HEK293 (cell line): ENCODE data around the gene MRPL20.

Experiments used
- CTCF ChIA-PET: fragments of 350-600 bp; formaldehyde crosslinking; extraction: SDS; loops from one replicate; lab custom pipeline; 2021; ENCODE audit warnings: antibody characterized with exemption; lab: Yijun Ruan, JAX
- POLR2A ChIA-PET: fragments of 300-600 bp; formaldehyde crosslinking; extraction: SDS; loops from one replicate; lab custom pipeline; 2020; ENCODE audit warnings: antibody characterized with exemption, inconsistent platforms; lab: Yijun Ruan, JAX
- H3K27ac ChIP-seq: fragments of 200-500 bp; sonication (Bioruptor generic); 2 replicates; pipeline ENCODE4 v1.5.1; 2014; ENCODE audit warnings: low read depth, low read length, control low read depth, inconsistent platforms; ENCODE audit errors: extremely low read depth
- H3K36me3 ChIP-seq, 2 experiments: fragments of 200-500 bp in 1 of 2; sonication (Bioruptor generic) in 1 of 2; 1 replicate in 1 of 2; 2 replicates in 1 of 2; pipeline ENCODE4 v1.5.1; 2014 to 2017; ENCODE audit warnings: inconsistent platforms in 2 of 2, low read length in 2 of 2; ENCODE audit not compliant: control insufficient read depth in 2 of 2, insufficient read depth in 1 of 2
- H3K4me1 ChIP-seq: fragments of 200-500 bp; sonication (Bioruptor generic); 2 replicates; pipeline ENCODE4 v1.5.1; 2014; ENCODE audit warnings: mild to moderate bottlenecking, low read length, inconsistent platforms; ENCODE audit not compliant: control insufficient read depth, insufficient read depth
- H3K4me3 ChIP-seq: 2 replicates; pipeline ENCODE4 v1.5.1; 2011; ENCODE audit warnings: low read depth, mild to moderate bottlenecking, control low read depth, low read length, moderate library complexity
- H3K9me3 ChIP-seq: fragments of 200-500 bp; sonication (Bioruptor generic); 2 replicates; pipeline ENCODE4 v1.5.1; 2014; ENCODE audit warnings: low read depth, low read length, inconsistent platforms; ENCODE audit not compliant: control insufficient read depth, insufficient read depth
- GLIS1 ChIP-seq: fragments of 450-650 bp; formaldehyde crosslinking; IDR thresholded peaks from 2 replicates; pipeline ENCODE4 v1.5.1; 2016; ENCODE audit warnings: missing biosample characterization, missing genetic modification characterization
- OVOL3 ChIP-seq: fragments of 450-650 bp; formaldehyde crosslinking; IDR thresholded peaks from 2 replicates; pipeline ENCODE4 v1.5.1; 2016; ENCODE audit warnings: missing biosample characterization, missing genetic modification characterization
- SCRT2 ChIP-seq: fragments of 450-650 bp; formaldehyde crosslinking; IDR thresholded peaks from 2 replicates; pipeline ENCODE4 v1.5.1; 2016; ENCODE audit warnings: missing biosample characterization, missing genetic modification characterization
- ZBTB20 ChIP-seq: fragments of 450-650 bp; formaldehyde crosslinking; IDR thresholded peaks from 2 replicates; pipeline ENCODE4 v1.5.1; 2016; ENCODE audit warnings: missing biosample characterization, missing genetic modification characterization
- ZBTB26 ChIP-seq: fragments of 450-650 bp; formaldehyde crosslinking; optimal IDR thresholded peaks from 2 replicates; pipeline ENCODE3; 2016; ENCODE audit warnings: missing biosample characterization, mild to moderate bottlenecking, missing genetic modification characterization
- ZBTB49 ChIP-seq: fragments of 450-650 bp; formaldehyde crosslinking; IDR thresholded peaks from 2 replicates; pipeline ENCODE4 v1.5.1; 2016; ENCODE audit warnings: missing biosample characterization, missing genetic modification characterization, low read depth
- ZFP37 ChIP-seq: fragments of 450-650 bp; formaldehyde crosslinking; IDR thresholded peaks from 2 replicates; pipeline ENCODE4 v1.5.1; 2016; ENCODE audit warnings: missing biosample characterization, missing genetic modification characterization
- ZFP69B ChIP-seq: fragments of 450-650 bp; formaldehyde crosslinking; IDR thresholded peaks from 2 replicates; pipeline ENCODE4 v1.5.1; 2016; ENCODE audit warnings: missing biosample characterization, missing genetic modification characterization
- ZIC2 ChIP-seq: fragments of 450-650 bp; formaldehyde crosslinking; IDR thresholded peaks from 2 replicates; pipeline ENCODE4 v1.5.1; 2016; ENCODE audit warnings: missing biosample characterization, missing genetic modification characterization
- ZNF133 ChIP-seq: fragments of 450-650 bp; formaldehyde crosslinking; IDR thresholded peaks from 2 replicates; pipeline ENCODE4 v1.5.1; 2016; ENCODE audit warnings: missing biosample characterization, missing genetic modification characterization
- ZNF157 ChIP-seq: fragments of 450-650 bp; formaldehyde crosslinking; IDR thresholded peaks from 2 replicates; pipeline ENCODE4 v1.5.1; 2016; ENCODE audit warnings: missing biosample characterization, missing genetic modification characterization
- ZNF174 ChIP-seq: fragments of 450-650 bp; formaldehyde crosslinking; IDR thresholded peaks from 2 replicates; pipeline ENCODE4 v1.5.0; 2017; ENCODE audit warnings: missing biosample characterization, mild to moderate bottlenecking, missing genetic modification characterization
- ZNF175 ChIP-seq: fragments of 450-650 bp; formaldehyde crosslinking; IDR thresholded peaks from 2 replicates; pipeline ENCODE4 v1.5.1; 2016; ENCODE audit warnings: missing biosample characterization, missing genetic modification characterization
- ZNF26 ChIP-seq: fragments of 450-650 bp; formaldehyde crosslinking; IDR thresholded peaks from 2 replicates; pipeline ENCODE4 v1.5.1; 2016; ENCODE audit warnings: missing biosample characterization, missing genetic modification characterization
- ZNF280D ChIP-seq: fragments of 450-650 bp; formaldehyde crosslinking; IDR thresholded peaks from 2 replicates; pipeline ENCODE4 v1.5.1; 2016; ENCODE audit warnings: missing biosample characterization, missing genetic modification characterization
- ZNF311 ChIP-seq: fragments of 450-650 bp; formaldehyde crosslinking; IDR thresholded peaks from 2 replicates; pipeline ENCODE4 v1.5.1; 2017; ENCODE audit warnings: missing biosample characterization, missing genetic modification characterization, borderline replicate concordance
- ZNF335 ChIP-seq: fragments of 450-650 bp; formaldehyde crosslinking; conservative IDR thresholded peaks from 2 replicates; pipeline ENCODE4 v1.5.1; 2016; ENCODE audit warnings: missing biosample characterization, missing genetic modification characterization
- ZNF416 ChIP-seq: fragments of 450-650 bp; formaldehyde crosslinking; IDR thresholded peaks from 2 replicates; pipeline ENCODE4 v1.5.1; 2016; ENCODE audit warnings: missing biosample characterization, missing genetic modification characterization
- ZNF433 ChIP-seq: fragments of 450-650 bp; formaldehyde crosslinking; IDR thresholded peaks from 2 replicates; pipeline ENCODE4 v1.5.1; 2016; ENCODE audit warnings: missing biosample characterization, missing genetic modification characterization, low read depth
- ZNF48 ChIP-seq: fragments of 450-650 bp; formaldehyde crosslinking; IDR thresholded peaks from 2 replicates; pipeline ENCODE4 v1.5.1; 2016; ENCODE audit warnings: missing biosample characterization, missing genetic modification characterization
- ZNF560 ChIP-seq: fragments of 450-650 bp; formaldehyde crosslinking; IDR thresholded peaks from 2 replicates; pipeline ENCODE4 v1.5.1; 2017; ENCODE audit warnings: missing biosample characterization, missing genetic modification characterization, borderline replicate concordance
- ZNF626 ChIP-seq: fragments of 450-650 bp; sonication (Bioruptor Pico); formaldehyde crosslinking; IDR thresholded peaks from 2 replicates; pipeline ENCODE4 v1.5.1; 2018; ENCODE audit warnings: missing biosample characterization, missing genetic modification characterization, inconsistent platforms
- ZNF692 ChIP-seq: fragments of 450-650 bp; formaldehyde crosslinking; IDR thresholded peaks from 2 replicates; pipeline ENCODE4 v1.5.1; 2016; ENCODE audit warnings: missing biosample characterization, missing genetic modification characterization

Gene MRPL20

GRCh38 chr1:1425426-1425752 lies 18.3 kb upstream of the MRPL20 start:
- no peaks in the 10 kb centered on the region for H3K4me1 ChIP-seq
- ChIA-PET POLR2A (interaction anchor here (0.6 kb wide), 1 partner anchor 16 kb away, joined by 4 read pairs; no protein-coding TSS in a partner anchor), CTCF (interaction anchor here (2.0 kb wide), 1 partner anchor 16 kb away, joined by 5 read pairs; no protein-coding TSS in a partner anchor)
- H3K27ac ChIP-seq: no peak overlapping the region
- TF ChIP-seq ZBTB26 (no peak), ZIC2 (tag by site-specific recombination) (0 out of 2 replicates have a peak, but pooled peaks have one; percentile 24), ZNF560 (no peak), ZFP69B (tag by site-specific recombination) (peak; percentile 57; the same call in 1 of the 2 replicates), ZNF416 (tag by site-specific recombination) (no peak), SCRT2 (tag by site-specific recombination) (no peak), ZNF692 (tag by site-specific recombination) (0 out of 2 replicates have a peak, but pooled peaks have one; percentile 32)
- no peak overlapping the region for H3K4me3 ChIP-seq
- no peaks in the 10 kb centered on the region for H3K9me3 ChIP-seq
- H3K36me3 ChIP-seq: no peaks in the 10 kb centered on the region

GRCh38 chr1:1424707-1425106 lies 17.6 kb upstream of the MRPL20 start:
- ChIA-PET POLR2A (interaction anchor here (1.0 kb wide), 1 partner anchor 25 kb away, joined by 3 read pairs; the partner anchor contains the start of gene CCNL2), CTCF (interaction anchor here (2.0 kb wide), 1 partner anchor 16 kb away, joined by 5 read pairs; no protein-coding TSS in a partner anchor)
- Histone ChIP-seq H3K36me3 (no peaks in the 10 kb centered on the region), H3K27ac (no peak overlapping the region), H3K4me1 (no peaks in the 10 kb centered on the region), H3K4me3 (no peak overlapping the region)
- TF ChIP-seq ZBTB20 (tag by site-specific recombination) (no peak), GLIS1 (tag by site-specific recombination) (peak; percentile 58), ZNF48 (tag by site-specific recombination) (no peak), ZNF626 (tag by site-specific recombination) (no peak), ZIC2 (tag by site-specific recombination) (0 out of 2 replicates have a peak, but pooled peaks have one; percentile 7), ZNF174 (tag by site-specific recombination) (no peak), ZNF280D (no peak), ZNF416 (tag by site-specific recombination) (no peak), OVOL3 (tag by site-specific recombination) (no peak), ZNF335 (tag by site-specific recombination) (peak; percentile 27)
- TF ChIP-seq, all 188 proteins: peak for 3
- H3K9me3 ChIP-seq: no peaks in the 10 kb centered on the region

- no peaks in the 10 kb centered on the region for H3K36me3 ChIP-seq
- H3K4me1 ChIP-seq: no peaks in the 10 kb centered on the region
- POLR2A ChIA-PET: interaction anchor here (1.2 kb wide), 1 partner anchor 21 kb away, joined by 3 read pairs; no protein-coding TSS in a partner anchor
- no peak overlapping the region for H3K4me3 ChIP-seq
- CTCF ChIA-PET: interaction anchor here (0.9 kb wide), 1 partner anchor 18 kb away, joined by 4 read pairs; no protein-coding TSS in a partner anchor
- H3K9me3 ChIP-seq: no peaks in the 10 kb centered on the region
- no peak overlapping the region for H3K27ac ChIP-seq
- TF ChIP-seq ZNF433 (tag by site-specific recombination): no peak
- TF ChIP-seq ZFP37: no peak
- no peak for TF ChIP-seq ZNF157 (tag by site-specific recombination)
- TF ChIP-seq ZBTB49: no peak
- no peak for TF ChIP-seq ZNF311 (tag by site-specific recombination)
- no peak for TF ChIP-seq ZNF26
- no peak for TF ChIP-seq ZNF175
- TF ChIP-seq ZNF133 (tag by site-specific recombination): no peak
Measured at GRCh38 chr1:1423245-1423597, 16.1 kb upstream of the MRPL20 start.
